HG03439 (cell line): ENCODE results near the gene PDE7B.

ENCODE experiments used
- ATAC-seq: cut with Tn5 transposase; IDR thresholded peaks from one replicate; pipeline ENCODE4 v1.9.1; 2021; ENCODE audit warnings: mild to moderate bottlenecking, moderate library complexity; ENCODE audit not compliant: unreplicated experiment

PDE7B gene

DNA sequence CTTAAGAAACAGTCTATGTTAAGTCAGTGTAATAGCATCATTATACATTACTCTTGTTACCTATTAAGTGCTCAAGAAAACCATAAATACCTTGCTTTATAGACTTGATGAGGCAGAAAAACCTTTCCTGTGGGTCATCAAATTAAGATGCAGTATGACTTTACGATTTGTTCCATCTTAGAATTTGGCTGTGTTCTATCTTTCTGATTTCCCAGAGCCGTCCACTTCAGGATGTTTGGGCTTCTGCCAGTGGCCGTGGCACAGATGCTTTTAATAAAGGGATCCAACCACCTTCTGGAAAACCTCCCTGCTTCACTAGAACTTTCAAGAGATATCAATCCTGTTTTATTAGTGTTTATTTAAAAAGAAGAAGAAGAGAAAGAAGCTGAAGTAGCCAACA lies 71.2 kb downstream of the PDE7B start:
- no peak for ATAC-seq

DNA sequence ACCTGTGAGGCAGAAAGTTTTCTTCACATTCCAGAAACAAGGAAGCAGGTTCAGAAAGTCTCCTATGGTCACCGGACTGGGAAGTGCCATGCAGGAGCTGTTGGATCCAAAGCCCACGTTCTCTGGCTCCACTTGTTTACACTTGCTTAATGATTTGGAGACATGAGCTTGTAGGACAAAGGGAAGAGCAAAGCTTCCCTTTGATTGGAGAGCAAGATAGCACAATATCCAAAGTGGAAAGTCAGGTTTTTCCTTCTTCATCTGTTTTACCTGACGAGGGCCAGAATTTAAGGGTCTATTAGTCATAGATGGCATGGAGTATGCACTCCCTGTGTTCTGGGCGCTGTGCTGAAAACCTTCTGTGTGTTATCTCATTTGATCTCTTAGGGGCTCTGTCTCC lies 81.2 kb downstream of the PDE7B start:
- no peak for ATAC-seq

DNA sequence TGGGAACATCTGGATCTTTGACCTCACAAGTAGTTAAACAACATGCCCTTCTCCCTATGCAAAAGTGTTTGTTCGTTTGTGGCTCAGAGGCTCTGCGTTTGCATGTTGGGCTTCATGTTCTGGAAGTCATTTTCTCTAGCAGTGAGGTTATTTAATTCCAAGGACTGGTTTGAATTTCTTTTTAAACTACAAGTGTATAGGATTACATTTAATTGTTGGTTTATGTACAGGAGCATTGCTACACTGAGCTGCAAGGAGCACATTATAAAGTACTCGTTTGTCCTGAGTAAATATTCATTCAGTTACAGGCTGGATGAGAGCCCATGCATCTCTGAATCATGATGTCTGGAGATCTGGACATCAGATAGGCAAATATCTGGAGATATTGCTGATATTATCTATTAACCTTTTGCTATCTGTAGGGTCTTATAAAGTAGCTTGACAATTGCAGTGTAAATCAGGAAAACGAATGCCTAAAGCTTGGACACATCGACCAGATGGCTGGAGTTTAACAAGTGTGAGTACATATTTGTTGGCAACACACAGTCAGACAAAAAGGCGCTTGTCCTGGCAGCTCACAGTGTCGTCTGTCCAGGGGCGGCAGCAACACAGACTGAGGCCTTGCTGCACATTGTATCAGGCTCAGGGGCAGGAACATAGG lies 84.6 kb downstream of the PDE7B start:
- ATAC-seq: no peak

DNA sequence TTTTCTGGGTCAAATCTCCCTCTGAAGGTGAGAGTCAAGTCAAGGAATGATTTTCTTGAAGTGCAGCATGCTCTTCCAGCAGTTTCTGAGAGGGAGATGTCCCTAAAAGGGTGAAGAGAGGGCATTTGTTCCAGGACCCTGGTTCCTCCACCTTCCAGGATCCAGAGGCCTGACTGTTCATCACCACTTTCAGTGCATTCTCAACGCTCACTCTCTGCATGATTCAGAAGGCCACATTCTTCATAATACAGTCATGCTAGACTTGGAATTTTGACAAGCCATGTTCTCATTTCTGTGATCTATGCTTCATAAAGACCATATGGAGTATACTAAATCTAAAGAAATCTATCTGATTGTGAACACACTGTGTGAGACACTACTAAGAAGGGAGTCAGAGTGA lies 85.1 kb downstream of the PDE7B start:
- ATAC-seq: no peak

DNA sequence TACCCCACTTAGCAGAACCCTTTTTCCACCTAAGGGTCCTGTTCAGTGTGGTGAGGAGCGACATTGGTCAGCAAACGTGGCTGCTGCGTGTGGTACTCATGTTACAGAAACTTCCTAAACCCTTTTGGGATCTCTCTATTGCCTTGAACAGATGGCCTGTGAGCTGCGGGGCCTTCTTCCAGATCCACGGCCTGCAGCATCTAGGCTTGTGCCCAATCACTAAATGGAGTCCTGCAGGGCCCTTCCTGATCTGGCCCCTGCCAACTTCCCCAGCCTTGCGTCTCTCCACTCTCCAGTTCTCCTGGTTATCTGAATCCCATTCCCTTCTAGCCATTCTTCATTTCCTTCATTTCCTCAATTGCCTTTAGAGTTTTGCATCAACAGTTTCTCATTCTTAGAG lies 85.6 kb downstream of the PDE7B start:
- no peak for ATAC-seq

DNA sequence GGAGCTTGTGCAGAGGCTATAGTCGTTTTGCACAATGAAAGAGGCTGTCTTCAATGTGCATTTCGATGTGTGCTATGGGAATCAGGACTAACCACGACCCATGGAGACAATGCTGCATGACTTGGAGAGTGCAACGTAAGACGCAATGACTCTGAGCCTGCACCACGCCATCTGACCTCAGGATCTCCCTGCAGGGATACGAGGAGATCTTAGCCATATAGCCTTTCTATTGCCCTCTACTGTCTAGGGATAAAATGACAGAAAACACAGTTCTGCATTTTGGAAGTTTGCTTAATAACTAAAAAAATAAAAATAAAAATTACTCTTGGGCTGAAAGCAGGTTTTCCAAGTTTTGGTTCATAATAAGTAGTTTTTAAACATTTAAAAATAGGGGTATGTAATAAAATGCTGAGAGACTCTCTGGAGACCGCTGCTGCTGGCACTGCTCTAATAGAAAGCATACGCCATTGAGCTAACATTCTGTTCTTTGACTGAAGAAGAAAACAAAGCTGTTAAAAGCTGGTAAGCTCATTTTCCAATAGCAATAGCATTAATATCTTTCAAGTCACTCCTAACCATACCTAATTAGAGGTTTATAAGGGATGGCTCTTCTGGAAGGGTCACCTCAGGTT lies 87.2 kb downstream of the PDE7B start:
- ATAC-seq: no peak

DNA sequence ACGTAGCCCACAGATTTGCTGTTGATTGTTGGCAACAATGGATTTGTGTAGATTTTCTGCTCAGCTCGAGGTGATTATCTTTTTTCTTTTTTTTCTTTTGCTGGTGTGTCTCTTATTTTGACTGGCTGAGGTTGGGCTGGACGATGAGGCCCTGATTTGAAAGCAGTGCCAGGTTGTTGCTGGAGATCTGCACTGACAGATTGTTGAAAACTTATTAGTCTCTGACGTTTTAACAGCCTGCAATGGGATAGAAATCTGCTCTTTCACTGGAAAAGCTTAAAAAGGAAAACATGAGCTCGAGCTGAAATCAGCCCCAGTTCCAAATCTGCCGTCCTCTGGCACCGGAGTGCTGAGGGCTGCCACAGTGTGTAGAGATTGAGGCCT lies 87.7 kb downstream of the PDE7B start:
- no peak for ATAC-seq

DNA sequence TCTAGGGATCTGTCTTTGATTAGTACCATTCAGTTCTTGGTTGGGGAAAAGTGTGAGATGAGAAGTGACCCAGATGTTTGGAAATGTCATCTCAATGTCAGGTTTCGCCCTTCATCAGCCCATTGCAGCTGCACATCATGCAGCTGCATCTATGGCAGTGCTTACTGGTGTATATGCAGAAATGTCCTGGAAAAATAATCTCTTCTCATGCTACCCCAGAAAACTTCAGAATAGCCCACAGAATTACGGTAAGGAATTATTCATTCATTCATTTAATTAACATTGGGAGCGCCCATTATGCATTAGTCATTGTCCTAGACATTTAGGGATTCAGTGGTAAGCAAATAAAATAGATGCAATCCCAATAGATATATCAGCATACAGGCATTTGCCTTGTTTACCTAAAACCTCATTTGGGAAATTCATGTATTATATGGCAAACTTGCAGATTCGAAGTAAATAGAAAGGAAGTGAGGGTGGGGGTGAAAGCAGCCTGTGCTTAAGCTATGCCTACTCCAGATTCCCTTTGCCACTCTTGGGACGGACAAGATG lies 89.2 kb downstream of the PDE7B start:
- ATAC-seq: no peak

DNA sequence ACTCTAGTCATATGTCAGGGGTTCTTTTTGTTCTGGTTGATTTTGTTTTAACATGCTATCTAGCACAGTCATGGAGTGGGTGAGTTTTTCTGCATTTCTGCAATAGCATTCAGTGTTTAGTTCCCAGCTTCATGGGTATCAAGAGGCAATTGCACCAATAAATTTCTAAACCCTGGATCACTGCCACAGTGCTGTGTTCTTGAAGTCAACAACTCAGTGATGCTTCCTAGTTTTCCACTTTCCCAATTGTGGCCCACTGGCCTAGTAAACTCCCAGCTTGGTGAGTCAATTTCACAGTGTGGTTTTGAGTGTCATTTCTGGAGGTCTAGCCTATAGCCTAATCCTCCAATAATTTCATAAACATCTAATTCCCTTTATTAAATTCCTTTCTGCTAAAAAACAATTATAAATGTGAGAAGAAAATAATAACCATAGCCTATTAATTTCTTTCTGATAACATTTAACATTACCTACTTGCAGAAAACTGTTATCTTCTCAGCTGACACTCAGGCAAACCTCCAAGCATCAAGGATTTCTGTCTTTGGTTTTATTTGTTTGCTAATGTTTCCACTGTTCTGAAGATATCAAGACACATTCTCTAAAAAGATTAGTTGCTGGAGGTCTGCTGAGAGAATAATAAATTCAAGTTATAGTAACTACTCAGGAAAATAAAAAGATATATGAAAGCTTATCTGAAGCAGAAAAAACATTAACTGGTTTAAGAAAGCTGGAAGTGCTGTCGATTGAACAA lies 89.9 kb downstream of the PDE7B start:
- ATAC-seq: no peak

DNA sequence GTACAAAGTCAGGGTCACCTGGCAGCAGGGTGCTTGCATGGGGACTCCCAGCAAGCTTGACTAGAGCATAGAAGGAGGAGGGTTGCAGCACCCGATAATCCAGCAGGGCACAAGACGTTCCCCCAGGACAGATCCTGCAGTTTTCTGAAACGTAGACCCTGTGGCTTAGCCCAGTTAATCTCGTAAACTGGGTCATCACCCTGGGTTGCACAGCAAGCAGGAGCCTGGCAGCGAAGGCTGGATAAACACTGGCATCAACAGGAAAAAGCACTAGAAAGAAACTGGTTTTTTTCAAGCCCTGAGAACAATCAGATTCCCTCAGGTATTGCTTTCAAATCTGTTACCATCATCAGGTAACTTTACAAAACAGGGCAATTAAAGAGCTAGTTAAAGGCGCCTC lies 92.6 kb downstream of the PDE7B start:
- no peak for ATAC-seq

DNA sequence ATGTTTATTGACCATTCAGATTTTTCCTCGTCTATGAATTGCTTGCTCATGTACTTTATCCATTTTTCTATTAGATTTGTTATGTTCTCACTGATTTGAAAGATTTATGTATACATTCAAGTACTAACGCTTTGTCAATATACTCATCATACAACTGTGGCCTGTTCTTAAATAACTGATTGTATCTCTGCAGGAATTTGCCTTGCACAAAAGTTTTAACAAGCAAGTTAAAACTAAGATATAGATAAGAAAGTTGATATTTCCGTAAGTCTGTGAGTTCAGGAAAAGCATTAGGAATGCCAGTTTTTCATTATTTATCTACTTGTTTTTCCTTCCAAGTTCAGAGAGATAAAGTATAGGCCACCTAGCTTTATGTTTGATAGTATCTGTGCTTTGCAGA lies 95.2 kb downstream of the PDE7B start:
- ATAC-seq: no peak

DNA sequence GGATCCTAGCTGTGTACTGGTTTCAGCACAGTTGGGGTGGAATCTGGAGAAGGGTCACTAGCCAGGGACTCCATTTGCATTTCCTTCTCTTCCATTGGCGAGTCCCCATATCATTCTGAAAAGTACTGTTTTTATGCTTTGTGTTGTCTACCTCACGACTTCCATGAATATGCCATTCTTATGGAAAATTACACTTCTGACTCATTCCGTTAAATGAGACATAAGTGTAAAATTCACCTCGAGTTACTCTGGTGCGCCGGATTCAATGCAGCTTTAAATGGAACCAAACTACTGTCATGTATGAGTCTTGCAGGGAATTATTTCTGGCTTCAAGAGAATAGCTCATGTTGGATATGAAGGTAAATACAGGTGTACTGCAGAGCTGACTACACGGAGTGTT lies 99.2 kb downstream of the PDE7B start:
- no peak for ATAC-seq

DNA sequence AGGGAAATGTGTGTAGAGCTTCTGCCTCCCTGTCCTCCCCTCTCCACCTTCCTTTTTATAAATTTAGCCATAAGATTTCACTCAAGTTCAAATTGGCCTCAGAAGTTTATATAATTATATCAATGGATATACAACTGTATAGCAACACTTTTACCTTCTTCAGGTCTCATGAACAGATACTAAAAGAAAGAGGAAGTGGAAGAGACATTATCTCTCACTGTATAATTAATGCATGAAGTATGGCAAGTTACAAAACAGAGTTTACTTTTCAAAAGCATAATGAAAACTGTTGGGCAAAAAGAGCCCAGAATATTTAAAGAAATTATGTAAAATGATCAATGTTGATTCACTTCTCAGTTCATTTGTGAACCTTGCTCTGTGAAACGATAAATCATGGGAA lies 99.7 kb downstream of the PDE7B start:
- no peak for ATAC-seq

DNA sequence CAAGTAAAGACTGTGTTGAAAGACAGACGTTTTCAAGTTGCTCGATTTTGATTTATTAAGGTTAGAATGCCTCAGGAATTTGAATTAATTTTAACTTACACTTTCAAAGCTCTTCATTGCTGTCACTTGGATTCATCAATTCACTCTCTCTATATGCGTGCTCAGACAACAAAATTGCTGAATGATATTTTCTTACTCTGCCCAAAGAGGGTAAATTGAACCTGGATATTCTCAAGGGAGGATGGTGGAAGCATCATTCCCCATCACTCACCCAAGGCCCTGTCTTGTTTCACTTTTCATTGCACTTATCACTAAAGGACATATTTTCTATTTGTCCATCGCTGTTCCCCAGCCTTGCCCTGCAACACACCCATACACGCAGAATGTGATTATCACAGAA lies 102.3 kb downstream of the PDE7B start:
- no peak for ATAC-seq

DNA sequence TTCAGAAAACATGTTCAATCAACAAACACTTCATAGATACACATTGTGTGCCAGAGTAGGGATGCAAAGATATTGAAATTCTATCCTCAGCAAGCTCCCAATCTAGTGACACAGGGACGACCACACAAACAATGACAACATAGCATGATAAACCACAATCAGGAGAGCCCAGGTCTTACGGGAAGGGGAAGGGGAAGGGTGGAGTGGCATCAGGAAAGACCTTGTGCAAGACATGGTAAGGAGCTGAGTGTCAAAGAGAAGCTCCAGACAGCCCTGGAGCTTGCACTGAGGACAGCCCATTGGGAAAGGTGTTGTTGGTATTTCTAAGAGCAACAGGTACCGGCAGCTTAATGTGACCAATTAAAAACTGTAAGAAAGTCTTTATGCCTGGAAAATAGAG lies 103.6 kb downstream of the PDE7B start:
- ATAC-seq: no peak

DNA sequence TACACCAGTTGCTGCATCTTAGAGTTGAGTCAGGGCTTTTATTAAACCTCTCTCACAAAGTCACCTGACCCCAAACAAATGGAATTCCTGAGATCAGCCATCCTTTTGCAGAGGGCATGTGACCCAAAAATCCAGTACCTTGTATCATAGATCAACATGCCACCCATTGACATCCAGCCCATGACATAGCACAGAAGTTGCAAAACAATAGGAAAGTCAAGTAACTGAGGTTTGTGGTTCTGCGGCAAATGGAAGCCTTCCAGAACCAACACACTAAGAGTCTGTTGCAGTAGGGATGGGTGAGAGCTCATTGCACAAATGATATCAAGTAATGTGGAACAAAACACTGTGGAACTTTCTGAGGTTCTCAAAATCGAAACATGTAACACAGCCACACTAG lies 111.2 kb downstream of the PDE7B start:
- no peak for ATAC-seq

DNA sequence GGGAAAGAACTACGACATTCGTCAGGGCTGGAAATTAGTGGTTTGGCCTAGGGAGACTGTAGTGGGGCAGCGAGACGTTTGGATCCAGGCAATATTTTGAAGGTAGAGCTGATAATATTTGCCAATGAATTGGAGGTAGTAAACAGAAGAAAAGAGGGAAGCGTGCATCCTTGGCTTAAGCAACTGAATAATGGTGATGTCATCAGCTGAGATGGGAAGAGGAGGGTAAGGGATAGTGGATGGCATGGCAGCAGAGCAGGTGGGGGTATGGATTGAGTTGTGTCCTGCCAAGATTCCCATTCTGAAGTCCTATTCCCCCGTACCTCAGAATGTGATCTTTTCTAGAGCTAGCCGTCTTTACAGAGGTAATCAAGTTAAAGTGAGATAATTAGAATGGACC lies 119.2 kb downstream of the PDE7B start:
- ATAC-seq: no peak

DNA sequence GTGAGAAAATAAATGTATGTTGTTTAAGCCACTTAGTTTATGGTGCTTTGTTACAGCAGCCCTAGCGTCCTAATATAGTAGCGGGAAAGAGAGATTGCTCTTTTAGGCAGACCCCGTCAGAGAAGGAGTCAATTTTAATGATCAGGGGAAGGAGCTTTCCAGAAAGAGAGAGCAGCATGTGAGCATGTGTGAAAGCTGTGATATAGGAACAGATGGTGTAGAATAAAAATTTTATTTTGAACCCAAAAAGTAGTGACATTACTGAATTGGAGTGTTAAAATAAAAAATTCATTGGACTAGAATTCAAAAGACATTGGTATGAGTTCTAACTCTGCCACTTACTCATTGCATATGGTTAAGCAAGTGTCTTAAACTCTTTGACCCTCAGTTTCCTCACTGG lies 119.8 kb downstream of the PDE7B start:
- no peak for ATAC-seq

DNA sequence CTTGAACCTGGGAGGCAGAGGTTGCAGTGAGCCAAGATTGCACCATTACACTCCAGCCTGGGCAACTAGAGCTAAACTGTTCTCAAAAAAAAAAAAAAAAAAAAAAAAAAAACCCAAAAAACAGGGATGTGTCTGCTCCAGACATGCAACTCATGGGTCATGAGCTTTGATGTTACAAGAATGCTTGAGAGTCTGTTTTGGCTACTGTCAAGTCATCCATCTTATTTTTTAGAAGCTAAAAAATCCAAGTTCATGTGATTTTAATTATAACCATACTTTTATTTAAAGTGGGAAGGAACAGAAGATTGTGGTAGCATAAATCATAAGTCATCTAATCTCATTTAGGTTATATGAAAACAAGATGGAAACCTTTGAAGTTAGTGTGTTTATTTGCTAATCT lies 120.6 kb downstream of the PDE7B start:
- ATAC-seq: no peak

DNA sequence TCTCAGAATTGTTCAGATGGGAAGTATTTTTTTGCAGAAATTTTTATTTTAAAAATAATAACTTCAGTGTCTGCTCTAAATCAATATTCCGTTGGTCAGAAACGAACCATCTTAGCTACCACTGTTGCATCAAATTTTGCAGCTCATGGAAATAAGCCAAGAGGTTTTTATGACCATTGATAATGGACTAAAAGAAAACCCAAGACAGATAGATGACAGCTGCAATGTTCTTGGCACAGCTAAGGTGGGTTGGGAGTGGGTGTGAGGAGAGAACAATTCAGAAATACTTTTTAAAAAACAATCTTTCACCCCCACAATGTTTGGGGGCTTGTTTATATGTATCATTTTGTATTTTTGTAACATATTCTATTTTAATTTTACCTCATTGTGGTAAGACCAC lies 121.1 kb downstream of the PDE7B start:
- no peak for ATAC-seq

DNA sequence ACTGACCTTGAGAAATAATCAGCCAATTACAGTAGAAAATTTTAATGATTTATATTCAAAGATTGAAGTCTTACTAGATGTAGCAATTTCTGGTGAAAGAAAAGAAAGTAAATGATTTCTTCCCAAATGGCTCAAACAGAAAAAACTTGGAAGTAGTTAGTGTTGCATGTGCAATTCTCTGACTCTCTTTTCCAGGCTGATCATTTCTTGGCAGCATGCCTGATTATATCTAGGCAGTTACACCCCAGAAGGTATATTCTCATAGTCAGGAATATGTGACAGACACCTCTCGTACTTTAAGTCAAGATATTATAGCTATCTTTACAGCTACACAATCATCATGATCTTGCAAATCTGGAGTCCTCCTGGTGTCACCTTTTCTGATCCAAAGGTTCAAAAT lies 122.9 kb downstream of the PDE7B start:
- ATAC-seq: no peak

DNA sequence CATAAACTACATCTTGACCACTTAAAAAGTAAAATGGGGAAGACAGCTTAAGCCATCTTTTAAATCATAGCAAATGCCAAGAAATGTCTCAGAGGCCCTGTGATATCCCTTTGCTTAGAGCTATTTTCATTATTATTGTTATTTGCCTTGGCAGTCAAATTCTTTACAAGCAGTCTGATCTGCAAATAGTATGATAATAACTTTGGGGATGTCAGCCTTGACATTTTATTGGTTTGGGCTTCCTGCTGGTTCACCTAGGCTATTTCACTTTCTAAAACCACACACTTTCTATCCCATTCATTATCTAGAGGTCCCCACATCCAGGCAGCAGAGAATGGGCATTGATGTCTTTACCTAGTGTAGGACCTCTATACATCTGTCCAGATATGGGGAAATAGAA lies 125.1 kb downstream of the PDE7B start:
- no peak for ATAC-seq
